ENCODE measurements around the gene SMIM33. TPM values are rescaled to one million over a fixed set of nuclear protein-coding genes. Genes with fewer than 3 reads are reported as not detected.
"Not testable (repeated sequence)": the region's sequence is repeated elsewhere in the genome, so short reads cannot be mapped to it uniquely, and the experiment has no call there.

SMIM33 gene
- total and polyA plus RNA-seq, 7 donors, result 4.7 to 5.1 (median 4.8) TPM; not detected in 4

DNA sequence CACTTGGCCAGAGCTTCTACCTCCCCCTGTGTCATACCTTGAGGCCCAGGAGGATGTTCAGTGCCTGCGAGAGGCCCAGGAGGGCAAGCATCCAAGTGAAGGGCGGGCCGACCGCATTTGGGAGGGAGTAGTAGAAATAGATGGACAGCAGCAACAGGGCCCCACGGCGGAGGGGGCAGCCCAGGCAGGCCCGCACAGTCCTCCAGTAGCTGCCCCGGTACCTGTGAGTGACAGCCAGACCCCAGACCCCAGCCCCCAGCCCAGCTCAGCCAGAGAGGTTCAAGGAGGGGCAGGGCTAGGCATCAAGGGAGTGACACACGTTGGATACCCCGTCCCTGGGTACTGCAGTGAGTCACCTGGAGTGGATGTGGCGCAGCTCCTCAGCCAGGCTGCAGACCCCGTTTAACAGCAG is 10.3 kb downstream of the SMIM33 start:
- peaks cover 0 to 29% (median 13%) of the 10 kb centered on the region in 4 donors for H3K4me1 ChIP-seq
- peak overlapping the region; percentile 78 to 90 (median 82) for H3K27ac ChIP-seq
- TF ChIP-seq POLR2A (IDR thresholded peaks at IDR 0.05) (no peak), EP300 (IDR thresholded peaks at IDR 0.05) (no peak), POLR2AphosphoS5 (IDR thresholded peaks at IDR 0.05) (no peak)
- TF ChIP-seq, protein P1, sequence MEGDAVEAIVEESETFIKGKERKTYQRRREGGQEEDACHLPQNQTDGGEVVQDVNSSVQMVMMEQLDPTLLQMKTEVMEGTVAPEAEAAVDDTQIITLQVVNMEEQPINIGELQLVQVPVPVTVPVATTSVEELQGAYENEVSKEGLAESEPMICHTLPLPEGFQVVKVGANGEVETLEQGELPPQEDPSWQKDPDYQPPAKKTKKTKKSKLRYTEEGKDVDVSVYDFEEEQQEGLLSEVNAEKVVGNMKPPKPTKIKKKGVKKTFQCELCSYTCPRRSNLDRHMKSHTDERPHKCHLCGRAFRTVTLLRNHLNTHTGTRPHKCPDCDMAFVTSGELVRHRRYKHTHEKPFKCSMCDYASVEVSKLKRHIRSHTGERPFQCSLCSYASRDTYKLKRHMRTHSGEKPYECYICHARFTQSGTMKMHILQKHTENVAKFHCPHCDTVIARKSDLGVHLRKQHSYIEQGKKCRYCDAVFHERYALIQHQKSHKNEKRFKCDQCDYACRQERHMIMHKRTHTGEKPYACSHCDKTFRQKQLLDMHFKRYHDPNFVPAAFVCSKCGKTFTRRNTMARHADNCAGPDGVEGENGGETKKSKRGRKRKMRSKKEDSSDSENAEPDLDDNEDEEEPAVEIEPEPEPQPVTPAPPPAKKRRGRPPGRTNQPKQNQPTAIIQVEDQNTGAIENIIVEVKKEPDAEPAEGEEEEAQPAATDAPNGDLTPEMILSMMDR (IDR thresholded peaks at IDR 0.05), result no peak
- no peaks in the 10 kb centered on the region for H3K9me3 ChIP-seq
- 49 to 82% methylated on average over 12 of the region's 12 CpGs for WGBS, 2 donors
- H3K4me3 ChIP-seq, result peak overlapping the region; percentile 11 to 45 (median 38)
- intact Hi-C loops (cut with DNase I), result no loop called here
- peaks cover 0 to 23% (median 2%) of the 10 kb centered on the region in 4 donors for H3K36me3 ChIP-seq
- H3K27me3 ChIP-seq, result no peaks in the 10 kb centered on the region
- peak; percentile 72 for DNase-seq

GRCh38 chr5:139481580-139482049 is 10.8 kb downstream of the SMIM33 start:
- no peak for TF ChIP-seq POLR2A (IDR thresholded peaks at IDR 0.05)
- TF ChIP-seq EP300 (IDR thresholded peaks at IDR 0.05), result no peak
- TF ChIP-seq, protein P1 (IDR thresholded peaks at IDR 0.05), result no peak
- no peak for TF ChIP-seq POLR2AphosphoS5 (IDR thresholded peaks at IDR 0.05)
- intact Hi-C loops (cut with DNase I), result no loop called here
- Histone ChIP-seq H3K27ac (peak overlapping the region; percentile 78 to 90 (median 82)), H3K4me1 (peaks cover 0 to 29% (median 13%) of the 10 kb centered on the region in 4 donors), H3K4me3 (peak overlapping the region; percentile 11 to 45 (median 38)), H3K36me3 (peaks cover 0 to 22% (median 2%) of the 10 kb centered on the region in 4 donors), H3K9me3 (no peaks in the 10 kb centered on the region), H3K27me3 (no peaks in the 10 kb centered on the region)
- 34 to 57% methylated on average over 5 of the region's 5 CpGs for WGBS, 2 donors
- DNase-seq, result peak; percentile 76

DNA sequence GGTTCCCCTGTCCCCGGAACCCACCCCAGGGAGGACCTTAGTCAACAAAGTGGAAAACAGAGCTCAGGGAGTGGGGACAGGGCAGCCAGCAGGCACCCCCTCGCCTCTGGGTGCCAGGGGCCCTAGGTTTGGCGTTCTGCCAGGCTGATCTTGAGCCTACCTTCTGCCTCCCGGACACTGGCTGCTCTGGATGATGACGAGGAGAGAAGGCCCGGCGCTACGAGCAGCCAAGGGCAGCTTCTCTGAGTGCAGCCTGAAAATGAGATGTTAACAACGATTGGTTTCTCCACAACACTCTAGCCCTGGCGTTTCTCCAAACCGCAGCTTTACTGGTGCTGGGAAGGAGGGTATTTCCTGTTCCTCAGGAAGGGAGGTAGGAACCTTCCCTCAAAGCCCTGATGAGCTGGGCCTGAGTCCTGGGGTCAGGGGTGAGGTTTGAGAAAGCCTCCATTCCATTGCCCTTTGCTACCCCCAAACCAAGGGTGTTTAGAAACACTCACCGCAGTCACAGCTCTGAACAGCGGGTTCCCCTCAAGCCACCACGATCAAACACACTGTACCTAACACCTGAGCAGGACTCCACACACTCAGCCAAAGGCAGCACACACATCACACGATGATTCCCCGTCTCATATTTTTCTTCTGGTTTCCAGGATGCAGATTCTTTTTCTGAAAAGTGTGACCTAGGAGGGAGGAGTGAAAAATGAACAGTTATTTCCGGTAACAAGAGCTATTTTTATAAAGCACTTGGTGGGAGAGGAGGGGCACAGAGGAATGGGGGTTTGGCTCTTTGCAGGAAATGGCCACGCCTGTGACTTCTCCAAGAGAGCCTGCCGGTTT is 11.5 kb downstream of the SMIM33 start, which contains the start of gene STING1:
TSS of gene STING1 (minus strand) at position 709 of the 840 bp plus-strand sequence. CDS start 1,054 bp downstream, outside the sequence.
- Histone ChIP-seq H3K36me3 (peaks cover 0 to 18% (median under 1%) of the 10 kb centered on the region in 4 donors), H3K27me3 (no peaks in the 10 kb centered on the region), H3K27ac (peak within 1 kb of the TSS; percentile 78 to 90 (median 82)), H3K4me1 (peaks cover 0 to 29% (median 13%) of the 10 kb centered on the region in 4 donors), H3K9me3 (no peaks in the 10 kb centered on the region), H3K4me3 (peak within 1 kb of the TSS; percentile 11 to 45 (median 38))
- intact Hi-C loops (cut with DNase I), result no loop called here
- 6 to 10% methylated on average over 19 of the region's 19 CpGs for WGBS, 2 donors
- DNase-seq, result peak; percentile 92
- no peak for TF ChIP-seq EP300 (IDR thresholded peaks at IDR 0.05)
- peak; percentile 25 to 52 (median 42) for TF ChIP-seq POLR2AphosphoS5 (IDR thresholded peaks at IDR 0.05)
- TF ChIP-seq, protein P1 (IDR thresholded peaks at IDR 0.05), result no peak
- no peak for TF ChIP-seq POLR2A (IDR thresholded peaks at IDR 0.05)

DNA sequence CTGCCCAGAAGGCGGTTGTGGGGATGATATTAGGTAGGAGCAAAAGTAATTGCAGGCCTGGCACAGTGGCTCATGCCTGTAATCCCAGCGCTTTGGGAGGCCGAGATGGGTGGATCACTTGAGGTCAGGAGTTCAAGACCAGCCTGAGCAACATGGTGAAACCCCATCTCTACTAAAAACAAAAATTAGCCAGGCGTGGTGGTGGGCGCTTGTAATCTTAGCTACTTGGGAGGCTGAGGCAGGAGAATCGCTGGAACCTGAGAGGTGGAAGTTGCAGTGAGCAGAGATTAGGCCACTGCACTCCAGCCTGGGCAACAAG is 12.0 kb downstream of the SMIM33 start:
- H3K4me1 ChIP-seq, result peaks cover 0 to 29% (median 13%) of the 10 kb centered on the region in 4 donors
- DNase-seq; H3K9me3 ChIP-seq; H3K27me3 ChIP-seq; intact Hi-C loops (cut with DNase I): not testable (repeated sequence)
- H3K4me3 ChIP-seq, result peak overlapping the region in 3 of 4 donors; percentile 31 to 45 (median 45)
- peaks cover 0 to 12% (median 0%) of the 10 kb centered on the region in 4 donors for H3K36me3 ChIP-seq
- H3K27ac ChIP-seq, result peak overlapping the region; percentile 78 to 90 (median 82)
- WGBS, 2 donors, result 51 to 59% methylated on average over 6 of the region's 6 CpGs

DNA sequence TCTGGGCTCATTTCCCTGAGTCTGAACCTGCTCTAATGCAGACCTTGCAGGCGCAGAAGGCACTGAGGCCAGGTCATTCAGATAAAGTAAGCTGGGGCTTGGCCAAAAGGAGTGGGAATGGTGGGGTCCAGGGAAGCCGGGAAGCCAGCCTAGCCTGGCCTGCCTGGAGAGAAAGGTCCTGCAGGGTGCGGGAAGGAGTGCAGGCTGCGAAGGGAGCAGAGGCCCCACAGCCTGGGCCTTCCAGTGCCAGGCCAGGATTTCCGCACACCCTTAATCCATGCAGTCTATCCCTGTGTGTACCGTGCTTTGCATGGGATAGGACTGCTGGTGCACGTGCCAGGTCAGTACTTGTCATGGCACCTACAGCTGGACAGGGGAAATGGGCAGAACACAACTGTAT is 15.4 kb downstream of the SMIM33 start:
- H3K27ac ChIP-seq, result no peak overlapping the region
- 90 to 92% methylated on average over 7 of the region's 7 CpGs for WGBS, 2 donors
- intact Hi-C loops (cut with DNase I), result no loop called here

More for the DNA sequence above, 15.4 kb downstream of the SMIM33 start:
- no peaks in the 10 kb centered on the region for H3K9me3 ChIP-seq
- H3K4me1 ChIP-seq, result peaks cover 0 to 18% (median 12%) of the 10 kb centered on the region in 4 donors
- no peak overlapping the region for H3K4me3 ChIP-seq
- no peaks in the 10 kb centered on the region for H3K36me3 ChIP-seq
- TF ChIP-seq, protein P1 (IDR thresholded peaks at IDR 0.05), result no peak
- TF ChIP-seq POLR2AphosphoS5 (IDR thresholded peaks at IDR 0.05) (no peak), POLR2A (IDR thresholded peaks at IDR 0.05) (no peak), EP300 (IDR thresholded peaks at IDR 0.05) (no peak)
- no peak for DNase-seq
- H3K27me3 ChIP-seq, result no peaks in the 10 kb centered on the region

Measured in sigmoid colon (tissue), 7 donors.